Endothelial cell of umbilical vein (primary cell): ENCODE data around the gene MACROD2. TPM values are rescaled to one million over a fixed set of nuclear protein-coding genes. Genes with fewer than 3 reads are reported as not detected.

Experiments
- BruUV-seq: library from RNA; stranded (reverse); fragments of 400-500 nt; replicated peaks from 2 replicates; lab custom pipeline; 2021; lab: Mats Ljungman, UMichigan
- CTCF ChIA-PET: fragments of 300-600, 350-600 bp; sonication (Branson Sonifier 250); formaldehyde crosslinking; loops from one replicate; lab custom pipeline; 2021; ENCODE audit warnings: antibody characterized with exemption, inconsistent platforms; lab: Charles Lee
- POLR2A ChIA-PET: fragments of 300-600, 350-600 bp; sonication (Branson Sonifier 250); formaldehyde crosslinking; loops from one replicate; lab custom pipeline; 2021; ENCODE audit warnings: antibody characterized with exemption, inconsistent platforms; lab: Charles Lee
- DNase-seq: peaks from one replicate; pipeline ENCODE4 v3.0.0-alpha.2; 2011; ENCODE audit warnings: low read depth, low spot score
- FAIRE-seq: peaks from 2 replicates; lab custom pipeline; 2011; peaks lifted over from hg19 to GRCh38; lab: Jason Lieb, UNC
- H2AFZ ChIP-seq: 2 replicates; pipeline ENCODE4 v1.6.0; 2012; ENCODE audit warnings: low read depth, low read length, control low read depth, inconsistent platforms
- H3K27ac ChIP-seq: 2 replicates; pipeline ENCODE4 v1.5.1; 2011; ENCODE audit warnings: low read depth, mild to moderate bottlenecking, control low read depth, low read length, moderate library complexity; ENCODE audit not compliant: insufficient read depth
- H3K27me3 ChIP-seq, 2 experiments: 2 replicates each; pipeline versions ENCODE4 v1.6.0 to v1.6.1; 2011; ENCODE audit warnings: low read length in 2 of 2, mixed read lengths in 1 of 2; ENCODE audit not compliant: control insufficient read depth in 2 of 2, insufficient read depth in 2 of 2
- H3K36me3 ChIP-seq, 2 experiments: 2 replicates in 1 of 2; 3 replicates in 1 of 2; pipeline ENCODE4 v1.5.1; 2011; ENCODE audit warnings: low read length in 2 of 2, mild to moderate bottlenecking in 1 of 2, moderate library complexity in 1 of 2; ENCODE audit not compliant: control insufficient read depth in 2 of 2, insufficient read depth in 2 of 2; ENCODE audit errors: extremely low read depth in 1 of 2
- H3K4me1 ChIP-seq: 3 replicates; pipeline ENCODE4 v1.5.1; 2011; ENCODE audit warnings: mild to moderate bottlenecking, low read length; ENCODE audit not compliant: control insufficient read depth, insufficient read depth; ENCODE audit errors: extremely low read depth
- H3K4me2 ChIP-seq: 2 replicates; pipeline ENCODE4 v1.6.1; 2011; ENCODE audit warnings: low read length, control low read depth, mixed read lengths; ENCODE audit not compliant: insufficient read depth
- H3K4me3 ChIP-seq, 3 experiments: fragments of 200-600 bp in 1 of 3; sonication (generic), shearing (Covaris generic) in 1 of 3; replicated peaks in 1 of 3; 2 replicates each; pipeline ENCODE4 v1.5.1; 2011 to 2016; ENCODE audit warnings: control low read depth in 3 of 3, low read length in 3 of 3, mild to moderate bottlenecking in 2 of 3, inconsistent platforms in 1 of 3, low read depth in 1 of 3, moderate library complexity in 1 of 3; ENCODE audit not compliant: insufficient read depth in 1 of 3
- H3K79me2 ChIP-seq: 2 replicates; pipeline ENCODE4 v1.6.0; 2012; ENCODE audit warnings: low read length, inconsistent platforms; ENCODE audit not compliant: control insufficient read depth, insufficient read depth
- H3K9ac ChIP-seq: replicated peaks from 2 replicates; pipeline ENCODE3; 2011; ENCODE audit warnings: low read length, control low read depth; ENCODE audit not compliant: insufficient read depth; ENCODE audit errors: extremely low read depth
- H3K9me1 ChIP-seq: replicated peaks from 3 replicates; pipeline ENCODE4 v1.6.0; 2011; ENCODE audit warnings: mild to moderate bottlenecking, low read length; ENCODE audit not compliant: control insufficient read depth, insufficient read depth; ENCODE audit errors: extremely low read depth
- H3K9me3 ChIP-seq: replicated peaks from 2 replicates; pipeline ENCODE4 v1.5.1; 2012; ENCODE audit warnings: low read length, inconsistent platforms; ENCODE audit not compliant: control insufficient read depth, insufficient read depth
- H4K20me1 ChIP-seq: replicated peaks from 2 replicates; pipeline ENCODE3; 2011; ENCODE audit warnings: mild to moderate bottlenecking, low read length; ENCODE audit not compliant: control insufficient read depth, insufficient read depth; ENCODE audit errors: extremely low read depth
- EZH2 ChIP-seq: IDR thresholded peaks from 2 replicates; pipeline ENCODE4 v1.6.1; 2012; ENCODE audit warnings: borderline replicate concordance, low read depth, mild to moderate bottlenecking, moderate library complexity, low read length, inconsistent platforms; ENCODE audit not compliant: severe bottlenecking
- FOS ChIP-seq: IDR thresholded peaks from 2 replicates; pipeline ENCODE4 v1.6.1; 2011; ENCODE audit warnings: mild to moderate bottlenecking, low read length, moderate library complexity, borderline replicate concordance; ENCODE audit not compliant: insufficient read depth
- GATA2 ChIP-seq: IDR thresholded peaks from 2 replicates; pipeline ENCODE4 v1.7.0; 2011; ENCODE audit warnings: low read depth, mild to moderate bottlenecking, moderate library complexity, mixed read lengths, low read length; ENCODE audit not compliant: insufficient read length, insufficient read depth
- JUN ChIP-seq: IDR thresholded peaks from 2 replicates; pipeline ENCODE4 v1.6.1; 2011; ENCODE audit warnings: borderline replicate concordance, low read depth; ENCODE audit not compliant: insufficient read length, insufficient read depth
- MYC ChIP-seq: IDR thresholded peaks from one replicate; pipeline ENCODE4 v1.6.1; 2011; ENCODE audit warnings: mild to moderate bottlenecking, low read depth, low read length
- POLR2A ChIP-seq: IDR thresholded peaks from 2 replicates; pipeline ENCODE4 v1.6.1; 2012; ENCODE audit warnings: low read depth, mild to moderate bottlenecking, control low read depth, low read length
- POLR2AphosphoS5 ChIP-seq: IDR thresholded peaks from 2 replicates; pipeline ENCODE4 v1.6.1; 2012; ENCODE audit warnings: low read depth, mild to moderate bottlenecking, control low read depth, low read length, moderate library complexity; ENCODE audit not compliant: insufficient read depth
- dilution Hi-C: fragments of 300-500 bp; cut with MboI; formaldehyde crosslinking; loops from one replicate; pipeline ENCODE4 v1.15.0; 2019; ENCODE audit warnings: low sequenced_read_pairs; ENCODE audit not compliant: extremely low pct_ligation_motif_present
- intact Hi-C: fragments of 100-400 bp; cut with micrococcal nuclease; formaldehyde crosslinking; loops from one replicate; pipeline ENCODE4 v1.10.0; 2022
- polyA plus RNA-seq, 4 experiments: library from polyadenylated mRNA; depleted of rRNA in 3 of 4; stranded (reverse) in 3 of 4; unstranded in 1 of 4; fragments of >200 nt; gene quantifications; 2 replicates each; pipeline versions ENCODE4 v1.2.1 to v1.2.3, GENCODE V29; 2011 to 2012; ENCODE audit warnings: missing spikeins in 1 of 4
- total RNA-seq: library from RNA; stranded (reverse); gene quantifications from 2 replicates; pipeline ENCODE4 v1.2.3, GENCODE V29; 2021
- TF ChIP-seq, protein P1 (sequence below): IDR thresholded peaks from 2 replicates; pipeline ENCODE4 v1.6.1; 2011; ENCODE audit not compliant: insufficient read depth, insufficient read length
- TF ChIP-seq, protein P2 (sequence below), 2 donors: IDR thresholded peaks; 1 replicate in 1 of 2; 2 replicates in 1 of 2; pipeline ENCODE4 v1.5.1; 2011; ENCODE audit warnings: low read length in 2 of 2, mild to moderate bottlenecking in 2 of 2, moderate library complexity in 2 of 2, control low read depth in 1 of 2, inconsistent platforms in 1 of 2, low read depth in 1 of 2; ENCODE audit not compliant: insufficient read depth in 1 of 2; ENCODE audit errors: extremely low read depth in 1 of 2

MACROD2 gene
- total and polyA plus RNA-seq, 2 donors (not counting 3 experiments of a cell fraction or from before 2014, with no cell fraction given) = 0.11 to 0.73 TPM

DNA sequence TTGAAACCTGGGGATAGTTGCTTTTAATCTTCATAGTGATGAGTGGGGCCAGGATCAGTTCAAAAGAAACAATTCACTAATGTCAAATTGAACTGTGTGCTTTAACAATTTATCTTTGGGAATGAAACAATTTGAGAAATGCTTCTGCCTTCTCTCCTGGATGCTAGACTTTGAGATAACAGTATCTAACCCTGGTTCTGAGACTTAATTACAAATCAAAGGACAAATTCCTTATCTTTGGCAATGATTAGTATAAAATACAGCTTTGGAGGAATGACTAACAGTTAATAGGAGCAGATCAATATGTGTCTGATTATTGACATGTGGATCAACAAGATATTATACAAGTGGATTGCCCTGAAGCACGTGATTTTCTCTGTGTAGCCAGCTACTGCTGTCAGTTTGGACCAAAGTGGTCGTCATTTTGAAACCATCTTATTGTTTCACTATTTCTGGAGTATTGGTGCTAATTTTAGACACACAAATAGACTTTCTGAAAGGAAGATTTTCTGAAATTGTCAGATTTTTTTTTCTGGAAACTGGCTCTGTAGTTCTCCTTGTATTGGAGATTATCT, 348.3 kb downstream of the MACROD2 start:
- no peak overlapping the region for H2AFZ ChIP-seq
- DNase-seq = no peak
- H3K9ac ChIP-seq = no peak overlapping the region
- H4K20me1 ChIP-seq = no peaks in the 10 kb centered on the region
- POLR2A ChIA-PET = no interaction called here
- H3K9me3 ChIP-seq = no peaks in the 10 kb centered on the region
- no peak overlapping the region for H3K4me2 ChIP-seq
- H3K27ac ChIP-seq = no peak overlapping the region
- no peak for FAIRE-seq
- intact Hi-C loops (no loop called here), dilution Hi-C loops (no loop called here)
- H3K9me1 ChIP-seq = no peaks in the 10 kb centered on the region
- no peaks in the 10 kb centered on the region for H3K4me1 ChIP-seq
- H3K4me3 ChIP-seq = no peak overlapping the region
- H3K79me2 ChIP-seq = no peaks in the 10 kb centered on the region
- BruUV-seq = no TSS peak
- CTCF ChIA-PET = no interaction called here
- no peaks in the 10 kb centered on the region for H3K36me3 ChIP-seq
- H3K27me3 ChIP-seq = peaks cover 0 to 1% of the 10 kb centered on the region in 2 experiments
- no peak for TF ChIP-seq EZH2
- TF ChIP-seq MYC = no peak
- TF ChIP-seq, protein P1, sequence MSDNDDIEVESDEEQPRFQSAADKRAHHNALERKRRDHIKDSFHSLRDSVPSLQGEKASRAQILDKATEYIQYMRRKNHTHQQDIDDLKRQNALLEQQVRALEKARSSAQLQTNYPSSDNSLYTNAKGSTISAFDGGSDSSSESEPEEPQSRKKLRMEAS = no peak
- TF ChIP-seq POLR2AphosphoS5 = no peak
- TF ChIP-seq, protein P2, sequence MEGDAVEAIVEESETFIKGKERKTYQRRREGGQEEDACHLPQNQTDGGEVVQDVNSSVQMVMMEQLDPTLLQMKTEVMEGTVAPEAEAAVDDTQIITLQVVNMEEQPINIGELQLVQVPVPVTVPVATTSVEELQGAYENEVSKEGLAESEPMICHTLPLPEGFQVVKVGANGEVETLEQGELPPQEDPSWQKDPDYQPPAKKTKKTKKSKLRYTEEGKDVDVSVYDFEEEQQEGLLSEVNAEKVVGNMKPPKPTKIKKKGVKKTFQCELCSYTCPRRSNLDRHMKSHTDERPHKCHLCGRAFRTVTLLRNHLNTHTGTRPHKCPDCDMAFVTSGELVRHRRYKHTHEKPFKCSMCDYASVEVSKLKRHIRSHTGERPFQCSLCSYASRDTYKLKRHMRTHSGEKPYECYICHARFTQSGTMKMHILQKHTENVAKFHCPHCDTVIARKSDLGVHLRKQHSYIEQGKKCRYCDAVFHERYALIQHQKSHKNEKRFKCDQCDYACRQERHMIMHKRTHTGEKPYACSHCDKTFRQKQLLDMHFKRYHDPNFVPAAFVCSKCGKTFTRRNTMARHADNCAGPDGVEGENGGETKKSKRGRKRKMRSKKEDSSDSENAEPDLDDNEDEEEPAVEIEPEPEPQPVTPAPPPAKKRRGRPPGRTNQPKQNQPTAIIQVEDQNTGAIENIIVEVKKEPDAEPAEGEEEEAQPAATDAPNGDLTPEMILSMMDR (IDR thresholded peaks at IDR 0.05; ENCODE audit: extremely low read depth in 1 of 2, insufficient read depth in 1 of 2, low read depth in 1 of 2, low read length in 2 of 2) = no peak
- no peak for TF ChIP-seq JUN
- no peak for TF ChIP-seq FOS
- TF ChIP-seq POLR2A = no peak
- no peak for TF ChIP-seq GATA2
